GM12872 (cell line): Measurements from ENCODE around the gene AKAP6.

ENCODE experiments used
- TF ChIP-seq, protein P1 (sequence below): IDR thresholded peaks from 3 replicates; pipeline ENCODE4 v1.5.1; 2011; ENCODE audit warnings: low read depth, mild to moderate bottlenecking, low read length, moderate library complexity; ENCODE audit not compliant: insufficient read depth

AKAP6 gene

DNA sequence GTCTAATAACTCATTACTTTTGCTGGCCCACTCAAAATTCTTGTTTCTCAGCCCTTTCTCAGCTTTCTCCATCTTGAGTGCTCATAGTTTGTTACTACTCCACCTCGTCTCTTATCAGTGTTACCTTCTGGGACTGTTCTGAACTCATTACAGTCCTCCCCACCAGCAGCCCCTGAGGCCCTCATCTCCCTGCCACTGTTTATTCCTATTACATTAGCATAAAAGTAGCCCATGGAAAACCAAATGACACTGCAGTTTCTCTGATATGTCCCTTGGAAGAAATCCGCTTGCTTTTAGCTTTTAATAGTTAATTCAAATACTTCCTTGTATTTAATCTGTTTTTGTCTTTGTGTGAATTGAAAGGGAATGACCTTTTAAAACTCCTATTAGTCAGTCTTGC is 7.6 kb downstream of the AKAP6 start:
- TF ChIP-seq, protein P1, sequence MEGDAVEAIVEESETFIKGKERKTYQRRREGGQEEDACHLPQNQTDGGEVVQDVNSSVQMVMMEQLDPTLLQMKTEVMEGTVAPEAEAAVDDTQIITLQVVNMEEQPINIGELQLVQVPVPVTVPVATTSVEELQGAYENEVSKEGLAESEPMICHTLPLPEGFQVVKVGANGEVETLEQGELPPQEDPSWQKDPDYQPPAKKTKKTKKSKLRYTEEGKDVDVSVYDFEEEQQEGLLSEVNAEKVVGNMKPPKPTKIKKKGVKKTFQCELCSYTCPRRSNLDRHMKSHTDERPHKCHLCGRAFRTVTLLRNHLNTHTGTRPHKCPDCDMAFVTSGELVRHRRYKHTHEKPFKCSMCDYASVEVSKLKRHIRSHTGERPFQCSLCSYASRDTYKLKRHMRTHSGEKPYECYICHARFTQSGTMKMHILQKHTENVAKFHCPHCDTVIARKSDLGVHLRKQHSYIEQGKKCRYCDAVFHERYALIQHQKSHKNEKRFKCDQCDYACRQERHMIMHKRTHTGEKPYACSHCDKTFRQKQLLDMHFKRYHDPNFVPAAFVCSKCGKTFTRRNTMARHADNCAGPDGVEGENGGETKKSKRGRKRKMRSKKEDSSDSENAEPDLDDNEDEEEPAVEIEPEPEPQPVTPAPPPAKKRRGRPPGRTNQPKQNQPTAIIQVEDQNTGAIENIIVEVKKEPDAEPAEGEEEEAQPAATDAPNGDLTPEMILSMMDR, result no peak

DNA sequence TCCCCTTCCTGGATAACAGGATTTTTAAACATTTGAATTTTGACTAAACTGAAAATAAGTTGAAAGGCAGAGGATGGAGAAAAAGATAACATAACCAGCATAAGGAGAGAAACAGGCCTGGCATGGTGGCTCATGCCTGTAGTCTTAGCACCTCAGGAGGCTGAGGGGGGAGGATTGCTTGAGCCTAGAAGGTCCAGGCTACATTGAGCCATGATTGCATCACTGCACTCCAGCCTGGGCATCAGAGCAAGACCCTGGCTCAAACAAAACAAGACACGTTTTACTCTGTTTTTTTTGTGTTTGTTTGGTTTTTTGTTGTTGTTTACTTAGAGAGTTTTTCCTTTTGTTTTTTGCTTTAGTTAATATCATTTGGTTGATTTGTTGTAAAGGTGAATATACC is 8.7 kb downstream of the AKAP6 start:
- TF ChIP-seq, protein P1, result no peak

DNA sequence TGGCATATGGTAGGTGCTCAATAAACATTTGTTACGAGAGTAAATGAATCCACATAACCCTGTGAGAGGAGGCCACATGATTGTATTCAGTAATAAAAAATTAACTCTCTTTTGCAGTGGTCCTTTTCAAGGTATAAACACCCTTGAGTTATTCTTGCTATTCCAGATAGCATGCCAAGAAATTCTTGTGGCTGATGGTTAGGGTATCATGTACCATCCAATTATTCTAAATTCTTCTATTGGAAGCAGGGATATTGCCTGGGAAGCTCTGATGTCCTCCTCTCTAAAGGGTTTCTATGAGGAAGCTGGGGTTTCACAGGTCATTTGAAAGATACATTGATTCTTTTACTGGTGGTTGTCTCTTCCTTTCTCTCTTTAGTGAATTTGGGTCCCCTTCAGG is 10.1 kb downstream of the AKAP6 start:
- TF ChIP-seq, protein P1, result no peak

DNA sequence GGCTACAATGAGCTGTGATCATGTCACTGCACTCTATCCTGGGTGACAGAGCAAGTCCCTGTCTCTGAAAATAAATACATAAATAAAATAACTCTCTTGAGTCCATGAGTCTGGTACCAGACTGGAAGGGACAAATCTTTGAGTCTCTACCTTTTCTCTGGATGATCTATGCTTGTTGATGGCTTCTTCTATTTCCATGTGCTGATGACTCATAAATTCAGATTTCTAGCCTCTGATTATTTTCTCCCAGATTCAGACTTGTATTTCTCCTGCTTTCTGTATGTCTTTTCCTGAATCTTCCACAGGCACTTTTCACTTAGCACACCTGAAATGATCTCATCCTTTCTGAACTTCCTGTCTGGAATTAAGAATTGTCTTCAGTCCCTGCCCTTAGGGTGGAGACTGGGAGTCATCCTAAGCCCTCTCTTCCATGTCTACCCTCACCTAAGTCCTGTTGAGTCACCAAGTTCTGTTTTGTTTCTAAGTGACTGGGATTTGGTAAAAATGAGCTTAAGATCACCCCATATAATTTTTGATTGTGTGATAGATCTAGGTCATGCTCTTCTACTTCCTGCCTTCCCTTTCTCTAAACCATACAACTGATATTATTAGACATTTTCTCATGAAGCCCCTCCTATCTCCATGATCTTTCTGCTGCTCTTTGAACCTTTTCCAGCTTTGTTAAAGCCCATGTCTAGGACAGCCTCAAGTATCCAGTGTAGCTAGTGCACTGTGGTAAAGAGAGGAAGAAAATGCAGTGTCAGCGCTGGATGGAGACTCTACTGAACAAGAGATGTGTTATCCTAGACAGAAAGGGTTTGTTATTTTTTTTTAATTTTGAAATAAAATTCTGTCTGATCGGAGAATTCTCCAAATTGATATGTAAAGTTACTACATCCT is 13.1 kb downstream of the AKAP6 start:
- TF ChIP-seq, protein P1, result no peak

DNA sequence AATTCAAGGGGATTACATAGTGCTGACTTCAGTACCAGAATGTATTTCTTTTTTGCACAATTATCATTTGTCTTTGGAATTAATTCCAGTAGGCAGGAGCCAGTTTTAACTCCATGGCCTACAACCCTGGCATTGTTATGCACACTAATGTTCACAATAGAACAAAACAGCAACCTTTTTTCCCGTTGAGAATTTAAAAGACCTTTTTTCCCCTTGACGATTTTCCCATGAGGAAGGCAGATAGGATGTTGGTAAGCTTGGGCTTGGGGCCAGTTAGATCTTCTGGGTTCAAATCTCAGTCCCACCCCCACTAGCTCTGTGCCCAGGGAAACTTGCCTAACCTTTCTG is 13.7 kb downstream of the AKAP6 start:
- TF ChIP-seq, protein P1, result no peak

DNA sequence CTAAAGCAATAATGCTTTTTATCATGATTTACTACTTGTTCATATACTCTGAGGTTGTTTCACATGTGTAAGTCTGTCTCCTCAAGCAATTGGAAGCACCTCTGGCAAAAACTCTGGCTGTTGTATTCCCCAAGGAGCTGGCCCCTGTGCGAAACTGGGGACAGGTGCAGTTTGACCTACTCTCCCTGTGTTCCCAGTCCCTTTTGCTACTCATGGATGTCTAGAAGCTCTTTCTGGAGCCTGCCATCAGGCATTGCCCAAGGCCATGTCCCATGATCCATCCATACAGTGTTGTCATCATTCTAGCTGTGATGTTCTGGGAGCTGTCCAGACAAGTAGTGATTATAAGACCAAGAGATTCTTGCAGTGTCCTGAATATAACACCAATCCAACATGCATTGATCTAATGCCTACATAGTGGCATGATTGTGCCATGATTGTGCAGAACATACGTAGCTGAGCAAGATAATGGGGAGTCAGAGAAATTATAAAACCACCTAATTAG is 14.9 kb downstream of the AKAP6 start:
- TF ChIP-seq, protein P1, result no peak

DNA sequence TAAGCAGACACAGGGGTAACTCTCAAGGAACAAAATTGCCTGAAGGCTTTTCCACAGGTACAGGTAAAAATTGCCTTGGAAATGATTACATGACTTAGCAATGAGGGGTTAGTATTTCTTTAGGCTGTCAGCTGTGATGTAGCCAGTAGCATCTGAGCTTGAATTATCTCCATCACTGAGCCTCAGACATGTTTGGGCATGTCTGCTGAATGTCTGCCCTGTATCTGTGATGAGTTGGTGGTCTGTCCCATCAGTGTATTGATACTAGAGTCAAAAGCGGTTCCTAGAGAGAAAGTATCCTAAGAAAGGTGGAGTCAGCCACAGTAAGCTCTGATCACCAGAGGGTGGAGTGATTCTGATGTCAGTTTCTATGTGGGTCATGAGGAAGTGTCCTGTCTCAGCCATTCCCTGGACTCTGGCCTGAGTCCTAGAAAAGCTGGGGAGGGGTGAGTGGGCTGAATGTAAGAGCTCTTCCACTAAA is 16.3 kb downstream of the AKAP6 start:
- TF ChIP-seq, protein P1, result no peak
